Right cardiac atrium (tissue), 5 donors: ENCODE data around the gene DDX39B. TPM values are rescaled to one million over a fixed set of nuclear protein-coding genes. Genes with fewer than 3 reads are reported as not detected.

Source experiments
- ATAC-seq, 2 donors: fragments of 200-7000 bp; cut with Tn5 transposase; one replicate each; pipeline versions ENCODE4 v1.8.0 to v1.9.1; 2020; ENCODE audit warnings: moderate library complexity in 2 of 2, mild to moderate bottlenecking in 1 of 2
- DNase-seq, 3 donors: peaks; one replicate each; pipeline ENCODE4 v3.0.0-alpha.2; 2020
- H3K27ac ChIP-seq: one replicate; pipeline ENCODE4 v1.5.1; 2013; ENCODE audit warnings: mild to moderate bottlenecking, low read length, control low read depth, moderate library complexity
- H3K27me3 ChIP-seq: one replicate; pipeline ENCODE4 v1.6.1; 2013; ENCODE audit not compliant: control insufficient read depth, insufficient read depth
- H3K4me1 ChIP-seq: one replicate; pipeline ENCODE4 v1.6.1; 2013; ENCODE audit warnings: low read length; ENCODE audit not compliant: control insufficient read depth, insufficient read depth
- H3K4me3 ChIP-seq: one replicate; pipeline ENCODE4 v1.5.1; 2013; ENCODE audit warnings: low read length, control low read depth
- H3K9me3 ChIP-seq: one replicate; pipeline ENCODE4 v1.6.1; 2013; ENCODE audit warnings: low read length; ENCODE audit not compliant: control insufficient read depth
- WGBS: extraction: QIAGEN DNeasy Blood & Tissue Kit; methylation state at CpG from one replicate; pipeline ENCODE4 v1.1.7; 2013; 5-methylcytosine and 5-hydroxymethylcytosine counted together
- intact Hi-C, 4 donors: fragments of 100-400 bp; cut with DNase I; formaldehyde crosslinking; loops; one replicate each; pipeline versions ENCODE4 v1.11.0 to v1.14.0; 2022 to 2023
- polyA plus RNA-seq: library from polyadenylated mRNA; stranded (reverse); fragments of 200-250 nt; gene quantifications from one replicate; pipeline ENCODE4 v1.2.3, GENCODE V29; 2013
- total RNA-seq, 4 donors: library from RNA; stranded (reverse); fragmentation: NEBNext Ultra II Directional; extraction: Animal tissue kit (Norgen Biotek cat#: 25700); gene quantifications; one replicate each; pipeline ENCODE4 v1.2.1, GENCODE V29; 2021
- donor health status: healthy with polysubstance abuse.
- donor health status: DM: no; HTN: yes; CAD: no.
- donor health status: DM: no; HTN: no; CAD: no.
- donor health status: DM: no; HTN: yes; CAD: no; lungs with severe emphysema.
- donor health status: DM: yes; HTN: yes; CAD: no.

DDX39B gene
- total and polyA plus RNA-seq, 5 donors: 145 to 235 (median 202) TPM

DNA sequence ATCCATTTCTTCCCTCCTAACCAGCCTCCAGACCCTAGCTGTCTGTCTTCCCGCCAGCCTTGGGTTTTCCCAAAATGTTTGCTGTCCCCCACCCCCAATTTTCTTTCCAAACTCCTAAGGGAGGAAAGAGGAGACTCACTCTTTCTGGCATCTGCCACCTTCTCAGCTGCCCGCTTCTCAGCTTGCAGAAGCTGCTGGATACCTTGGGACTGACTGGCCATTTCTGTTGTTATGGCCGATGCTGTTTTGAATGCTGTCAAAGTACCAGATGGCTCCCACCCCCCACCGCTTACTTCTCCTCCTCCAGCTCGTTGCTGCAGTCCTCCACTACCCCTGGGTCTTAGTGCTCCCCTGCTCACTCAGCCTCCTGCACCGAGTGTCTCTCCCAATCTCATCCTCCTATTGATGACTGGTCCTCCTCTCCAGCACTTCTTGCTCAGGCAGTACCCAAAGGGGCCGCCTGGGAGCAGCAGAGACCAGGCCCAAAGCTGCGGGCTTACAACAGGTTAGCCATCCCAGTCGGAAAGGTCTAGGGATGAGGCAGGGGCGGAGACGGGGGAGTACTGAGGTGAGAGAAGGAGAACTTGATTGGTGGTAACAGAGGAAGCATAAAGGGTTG lies 4.6 kb upstream of the DDX39B start, which contains the start of gene ATP6V1G2:
Gene ATP6V1G2, minus strand, starts transcription at position 270 of the 619 bp plus-strand sequence. Its CDS starts 49 bp downstream, at position 221.
- DNase-seq (peak; percentile 85 to 95 (median 94)), ATAC-seq (peak; percentile 81 to 83)
- peak within 1 kb of the TSS; percentile 82 for H3K27ac ChIP-seq
- H3K9me3 ChIP-seq: no peaks in the 10 kb centered on the region
- 8% methylated on average over 11 of the region's 11 CpGs for WGBS
- intact Hi-C loops: loop anchor here (2.0 to 5.0 kb wide), 4 partner anchors 36 to 116 kb away; partner anchors contain the start of genes LTB (in 2 of the 4), C6orf47 (in 1 of the 4) and GPANK1 (in 1 of the 4)
- H3K4me1 ChIP-seq: peaks cover 4% of the 10 kb centered on the region
- H3K4me3 ChIP-seq: peak within 1 kb of the TSS; percentile 56
- H3K27me3 ChIP-seq: no peaks in the 10 kb centered on the region

DNA sequence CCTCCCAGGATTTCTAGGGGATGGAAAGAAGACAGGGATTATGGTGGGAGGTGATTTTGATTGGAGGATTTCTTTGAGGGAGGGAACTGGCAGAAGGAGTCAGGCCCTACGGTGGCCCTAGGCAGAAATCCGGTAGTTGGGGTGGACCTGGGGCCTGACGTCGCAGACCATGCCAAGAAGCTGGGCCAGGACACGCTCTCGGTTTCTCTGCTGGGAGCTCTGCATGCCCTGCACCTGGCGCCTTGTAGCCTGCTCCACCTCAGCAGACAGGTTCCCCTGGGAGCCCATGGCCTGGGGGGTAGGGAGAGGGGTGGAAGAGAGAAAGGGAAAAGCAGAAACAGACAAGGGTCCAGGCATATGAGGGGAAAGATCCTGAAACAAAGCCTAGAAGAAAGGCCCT lies 3.5 kb upstream of the DDX39B start:
- H3K27me3 ChIP-seq: no peaks in the 10 kb centered on the region
- ATAC-seq (no peak), DNase-seq (no peak)
- no peaks in the 10 kb centered on the region for H3K9me3 ChIP-seq
- H3K27ac ChIP-seq: no peak overlapping the region
- no peak overlapping the region for H3K4me3 ChIP-seq
- 78% methylated on average over 7 of the region's 7 CpGs for WGBS
- intact Hi-C loops: loop anchor here (5.0 kb wide), 3 partner anchors 37 to 117 kb away; partner anchors contain the start of genes LTB (in 2 of the 4), C6orf47 (in 1 of the 4) and GPANK1 (in 1 of the 4)
- H3K4me1 ChIP-seq: peaks cover 6% of the 10 kb centered on the region

DNA sequence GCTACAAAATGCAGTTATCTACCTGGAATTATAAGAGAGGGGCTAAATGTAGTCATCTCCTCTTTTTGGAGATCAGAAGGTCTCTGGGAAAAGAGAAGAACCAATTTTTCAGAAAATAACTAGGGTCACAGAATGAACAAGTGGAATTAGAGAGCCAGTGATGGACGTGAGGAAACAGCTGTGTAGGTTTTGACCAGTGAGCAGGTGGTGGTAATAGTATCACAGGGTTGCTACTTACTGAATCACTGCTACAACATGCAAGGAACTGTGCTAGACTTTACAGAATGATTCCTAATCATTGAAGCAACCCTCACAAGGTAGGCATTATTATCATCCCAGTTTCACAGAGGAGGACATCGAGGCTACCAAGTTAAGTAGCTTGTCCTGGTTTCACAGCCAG lies 2.9 kb upstream of the DDX39B start:
- ATAC-seq (no peak), DNase-seq (no peak)
- Histone ChIP-seq H3K27ac (no peak overlapping the region), H3K4me3 (no peak overlapping the region), H3K4me1 (peaks cover 9% of the 10 kb centered on the region), H3K9me3 (no peaks in the 10 kb centered on the region), H3K27me3 (no peaks in the 10 kb centered on the region)
- 82% methylated on average over 2 of the region's 2 CpGs for WGBS
- intact Hi-C loops: loop anchor here (5.0 kb wide), 3 partner anchors 38 to 118 kb away; partner anchors contain the start of genes LTB (in 2 of the 4), C6orf47 (in 1 of the 4) and GPANK1 (in 1 of the 4)

DNA sequence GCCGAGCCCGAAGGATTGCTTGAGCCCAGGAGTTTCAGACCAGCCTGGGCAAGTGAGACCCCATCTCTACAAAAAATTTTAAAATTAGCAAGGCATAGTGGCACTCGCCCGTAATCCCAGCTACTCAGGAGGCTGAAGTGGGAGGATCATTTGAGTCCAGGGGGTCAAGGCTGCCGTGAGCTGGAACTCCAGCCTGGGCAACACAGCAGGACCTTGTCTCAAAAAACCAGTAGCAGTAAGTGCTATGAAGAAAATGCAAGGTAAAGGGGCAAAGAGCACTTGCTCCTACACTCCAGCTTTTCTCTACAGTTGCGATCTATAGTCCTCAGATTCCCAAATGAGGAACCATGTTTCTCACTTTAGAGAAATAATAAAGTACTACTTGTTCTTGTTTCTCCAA lies 1.8 kb upstream of the DDX39B start:
- no peak overlapping the region for H3K27ac ChIP-seq
- no peaks in the 10 kb centered on the region for H3K9me3 ChIP-seq
- DNase-seq: no peak
- intact Hi-C loops: no loop called here
- no peaks in the 10 kb centered on the region for H3K27me3 ChIP-seq
- ATAC-seq: no peak
- WGBS: 95% methylated on average over 6 of the region's 6 CpGs
- H3K4me3 ChIP-seq: no peak overlapping the region
- H3K4me1 ChIP-seq: peaks cover 9% of the 10 kb centered on the region

DNA sequence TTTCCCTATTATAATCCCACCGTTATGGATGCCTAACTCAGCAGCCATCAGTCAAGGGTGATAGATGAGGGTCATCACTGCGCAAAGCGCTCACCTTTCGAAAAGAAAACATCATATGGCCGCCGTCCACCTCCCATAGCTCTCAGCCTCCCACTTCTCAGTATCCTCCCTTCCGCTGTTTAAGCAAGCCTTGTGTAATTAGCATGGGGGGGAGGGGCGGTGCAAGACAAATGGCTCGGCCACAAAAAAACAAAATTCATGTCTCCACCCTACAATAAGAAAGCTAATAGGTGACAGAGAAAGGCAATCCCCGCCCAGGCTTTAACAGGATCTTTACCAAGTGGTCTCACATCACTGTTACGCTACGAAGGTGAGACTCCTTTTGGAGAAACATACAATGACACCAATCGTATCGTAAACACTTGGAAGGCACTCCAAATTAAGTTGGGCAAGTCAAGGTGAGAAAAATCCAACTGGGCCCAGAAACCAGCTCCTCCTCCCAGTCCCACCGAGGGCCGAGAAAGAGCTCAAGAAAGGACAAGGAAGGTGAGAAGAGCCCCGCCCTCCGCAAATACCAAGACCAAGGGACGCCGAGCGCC lies 645 bp downstream of the DDX39B start:
- no peaks in the 10 kb centered on the region for H3K27me3 ChIP-seq
- H3K9me3 ChIP-seq: no peaks in the 10 kb centered on the region
- intact Hi-C loops: no loop called here
- peak in 2 of 3 donors; percentile 51 to 70 for DNase-seq
- peak overlapping the region; percentile 87 for H3K27ac ChIP-seq
- peak; percentile 20 to 53 for ATAC-seq
- peaks cover 5% of the 10 kb centered on the region for H3K4me1 ChIP-seq
- H3K4me3 ChIP-seq: peak overlapping the region; percentile 94
- WGBS: 0% methylated on average over 21 of the region's 21 CpGs

DNA sequence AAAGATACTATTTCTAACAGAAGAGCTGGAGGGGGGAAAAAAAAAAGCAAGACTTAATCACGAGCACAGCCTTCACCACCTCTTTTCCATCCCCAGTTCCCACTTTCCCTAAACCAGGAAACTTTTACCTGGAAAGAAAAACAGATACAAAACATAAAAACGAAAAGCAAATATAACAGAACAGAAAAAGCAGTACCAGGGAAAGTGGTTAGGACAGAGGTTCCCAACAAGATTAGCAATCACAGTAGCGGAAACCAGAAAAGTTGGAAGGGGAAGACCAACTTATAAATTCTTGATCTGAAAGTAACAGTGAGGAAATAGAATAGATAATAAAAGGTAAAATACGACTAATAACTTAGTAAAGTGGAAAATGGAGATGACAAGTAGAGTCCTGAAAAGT lies 1.2 kb downstream of the DDX39B start:
- no peaks in the 10 kb centered on the region for H3K27me3 ChIP-seq
- ATAC-seq (no peak), DNase-seq (no peak)
- H3K4me1 ChIP-seq: peaks cover 5% of the 10 kb centered on the region
- intact Hi-C loops: no loop called here
- H3K9me3 ChIP-seq: no peaks in the 10 kb centered on the region
- peak overlapping the region; percentile 94 for H3K4me3 ChIP-seq
- whole genome bisulfite sequencing: 9% methylated on average over 4 of the region's 4 CpGs
- H3K27ac ChIP-seq: no peak overlapping the region

DNA sequence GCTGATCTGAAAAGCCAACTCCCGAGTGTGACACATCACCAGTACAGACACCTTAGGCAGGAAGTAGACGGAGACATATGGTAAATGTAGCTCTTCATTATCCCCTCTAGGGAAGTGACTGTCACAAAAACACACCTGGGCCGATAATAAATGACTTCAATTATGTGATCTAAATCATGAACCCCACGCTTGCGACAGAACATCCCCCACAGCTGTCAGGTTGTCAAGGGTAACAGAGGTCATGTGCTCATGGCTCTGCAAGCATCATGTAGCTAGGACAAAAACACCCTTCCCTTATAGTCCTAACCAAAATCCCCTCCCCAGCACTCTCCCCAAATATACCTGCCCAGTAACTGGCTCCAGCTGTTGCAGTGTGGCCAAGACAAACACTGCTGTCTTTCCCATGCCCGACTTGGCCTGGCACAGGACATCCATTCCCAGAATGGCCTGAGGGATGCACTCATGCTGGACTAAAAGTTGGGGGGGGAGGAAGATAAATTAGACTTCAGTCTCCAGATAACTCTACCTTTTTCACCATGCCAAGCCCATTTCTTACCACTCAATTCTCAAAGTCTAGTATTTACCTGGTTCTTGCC lies 2.9 kb downstream of the DDX39B start:
- H3K4me1 ChIP-seq: peaks cover 5% of the 10 kb centered on the region
- H3K9me3 ChIP-seq: no peaks in the 10 kb centered on the region
- DNase-seq (no peak), ATAC-seq (no peak)
- H3K4me3 ChIP-seq: no peak overlapping the region
- H3K27me3 ChIP-seq: no peaks in the 10 kb centered on the region
- intact Hi-C loops: no loop called here
- no peak overlapping the region for H3K27ac ChIP-seq
- WGBS: 52% methylated on average over 6 of the region's 6 CpGs

DNA sequence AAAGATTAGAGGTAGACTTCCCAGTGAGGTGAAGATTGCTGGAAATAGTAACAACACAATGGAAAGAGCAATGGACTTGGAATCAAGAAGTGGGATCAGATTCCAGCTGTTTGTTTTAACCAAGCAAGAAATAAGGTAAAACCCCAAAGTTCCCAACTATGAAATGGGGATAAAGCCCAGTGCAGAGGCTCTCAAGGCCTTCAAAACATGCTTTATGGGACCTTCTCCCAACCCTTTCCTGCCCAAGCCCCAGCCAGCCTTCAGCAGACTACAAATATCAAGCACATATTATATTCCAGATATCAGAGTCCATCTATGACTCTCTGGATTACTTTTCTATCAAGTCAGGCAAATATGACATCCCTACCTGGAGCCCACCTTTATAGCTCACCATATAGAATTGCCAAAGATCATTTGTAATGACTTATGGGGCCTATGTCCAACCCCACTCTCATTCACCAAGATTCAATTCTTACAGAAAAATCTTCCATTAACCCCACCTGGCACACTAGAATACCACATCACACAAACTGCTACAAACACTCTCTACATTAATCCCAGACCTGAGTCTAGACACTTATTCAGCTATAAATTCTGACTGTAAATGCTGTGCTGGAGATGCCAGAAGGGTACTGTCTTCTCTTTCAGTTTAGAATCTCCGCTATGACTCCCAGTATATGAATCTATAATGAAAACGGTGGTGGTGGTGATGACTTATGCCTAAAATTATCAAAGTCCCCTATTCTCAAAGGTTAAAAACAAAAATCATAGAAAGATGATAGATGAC lies 6.1 kb downstream of the DDX39B start:
- Histone ChIP-seq H3K4me3 (no peak overlapping the region), H3K27ac (no peak overlapping the region), H3K27me3 (no peaks in the 10 kb centered on the region), H3K9me3 (no peaks in the 10 kb centered on the region), H3K4me1 (peaks cover 5% of the 10 kb centered on the region)
- 38% methylated on average over 2 of the region's 2 CpGs for WGBS
- intact Hi-C loops: no loop called here
- DNase-seq (no peak), ATAC-seq (no peak)

DNA sequence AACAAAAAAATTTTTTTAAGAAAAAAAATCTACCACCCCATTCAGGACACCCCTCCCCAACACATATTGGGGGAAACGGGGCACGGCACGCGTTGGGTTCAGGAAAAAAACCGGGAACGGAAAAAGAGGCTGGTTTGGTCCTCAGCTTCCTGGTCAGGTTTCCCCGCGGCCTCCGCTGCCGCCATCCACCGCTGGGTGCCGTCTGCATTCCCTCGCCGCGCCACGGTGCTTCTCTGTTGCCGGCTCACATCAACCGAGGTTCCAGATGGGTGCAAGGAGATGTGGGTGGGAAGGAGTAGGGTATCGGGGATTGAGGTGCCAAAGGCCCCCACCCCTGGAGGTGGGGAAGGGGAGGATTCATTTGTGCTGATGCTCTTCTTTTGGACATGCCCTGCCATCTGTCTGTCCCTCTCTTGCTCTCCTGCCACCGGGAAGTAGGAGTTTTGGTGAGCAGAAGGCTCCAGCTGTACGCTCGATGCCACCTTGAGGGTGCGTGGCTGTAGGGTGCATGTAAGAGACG lies 7.2 kb downstream of the DDX39B start:
- ATAC-seq: no peak
- DNase-seq: no peak
- H3K4me1 ChIP-seq: no peaks in the 10 kb centered on the region
- no peak overlapping the region for H3K27ac ChIP-seq
- 87% methylated on average over 24 of the region's 24 CpGs for WGBS
- intact Hi-C loops: loop anchor here in 1 of 4 donors (5.0 kb wide), 1 partner anchor 42 kb away; no protein-coding TSS in a partner anchor
- no peak overlapping the region for H3K4me3 ChIP-seq
- H3K9me3 ChIP-seq: no peaks in the 10 kb centered on the region
- no peaks in the 10 kb centered on the region for H3K27me3 ChIP-seq

DNA sequence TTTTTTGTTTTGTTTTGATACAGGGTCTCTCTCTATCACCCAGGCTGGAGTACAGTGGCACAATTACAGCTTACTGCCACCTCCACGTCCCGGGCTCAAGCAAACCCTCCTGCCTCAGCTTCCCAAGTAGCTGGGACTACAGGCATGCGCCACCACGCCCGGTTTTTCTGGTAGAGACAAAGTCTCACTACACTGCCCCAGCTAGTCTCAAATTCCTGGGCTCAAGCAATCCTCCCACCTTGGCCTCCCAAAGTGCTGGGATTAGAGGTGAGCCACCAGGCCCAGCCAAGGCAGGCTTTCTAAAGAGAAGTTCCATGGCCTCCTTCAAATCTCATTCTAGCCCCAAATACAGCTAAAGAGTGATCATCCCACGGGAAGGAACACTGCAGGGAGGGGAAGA lies 7.8 kb downstream of the DDX39B start:
- Histone ChIP-seq H3K4me3 (no peak overlapping the region), H3K9me3 (no peaks in the 10 kb centered on the region), H3K4me1 (no peaks in the 10 kb centered on the region), H3K27ac (no peak overlapping the region), H3K27me3 (no peaks in the 10 kb centered on the region)
- 87% methylated on average over 6 of the region's 6 CpGs for WGBS
- ATAC-seq: no peak
- DNase-seq: no peak
- intact Hi-C loops: loop anchor here in 1 of 4 donors (5.0 kb wide), 1 partner anchor 42 kb away; no protein-coding TSS in a partner anchor
